Measurements from ENCODE around the gene IL16.

IL16 gene

GRCh38 chr15:81254277-81254915 is 57.7 kb downstream of the IL16 start:
- Histone ChIP-seq H3K4me1 (ENCODE audit: low read depth, poor library complexity, severe bottlenecking) (no peaks in the 10 kb centered on the region), H3K4me2 (no peak overlapping the region), H2AFZ (ENCODE audit: low read depth) (no peak overlapping the region)

GRCh38 chr15:81254916-81255290 is 58.2 kb downstream of the IL16 start:
- Histone ChIP-seq H4K20me1 (ENCODE audit: insufficient read depth) (no peaks in the 10 kb centered on the region), H3K4me1 (ENCODE audit: low read depth, poor library complexity, severe bottlenecking) (no peaks in the 10 kb centered on the region), H2AFZ (ENCODE audit: low read depth) (no peak overlapping the region), H3K4me3 (IDR thresholded peaks at IDR 0.05; ENCODE audit: insufficient read depth, low read depth, low read length) (no peak overlapping the region), H3K36me3 (ENCODE audit: insufficient read depth) (no peaks in the 10 kb centered on the region), H3K4me2 (no peak overlapping the region), H3K27ac (no peak overlapping the region), H3K9ac (no peak overlapping the region), H3K79me2 (ENCODE audit: insufficient read depth, low read depth) (no peaks in the 10 kb centered on the region), H3K27me3 (ENCODE audit: insufficient read depth, low read depth) (no peaks in the 10 kb centered on the region)
- no peak for TF ChIP-seq CTCF (conservative IDR thresholded peaks at IDR 0.05; ENCODE audit: low read depth, low read length)

More at GRCh38 chr15:81254277-81254915, 57.7 kb downstream of the IL16 start:
- H3K9ac ChIP-seq, result no peak overlapping the region
- no peaks in the 10 kb centered on the region for H3K27me3 ChIP-seq (ENCODE audit: insufficient read depth, low read depth)
- no peak overlapping the region for H3K4me3 ChIP-seq (IDR thresholded peaks at IDR 0.05; ENCODE audit: insufficient read depth, low read depth, low read length)
- no peaks in the 10 kb centered on the region for H3K79me2 ChIP-seq (ENCODE audit: insufficient read depth, low read depth)
- H3K27ac ChIP-seq, result no peak overlapping the region
- no peak for TF ChIP-seq CTCF (conservative IDR thresholded peaks at IDR 0.05; ENCODE audit: low read depth, low read length)
- no peaks in the 10 kb centered on the region for H3K36me3 ChIP-seq (ENCODE audit: insufficient read depth)
- H4K20me1 ChIP-seq (ENCODE audit: insufficient read depth), result no peaks in the 10 kb centered on the region

- no peak for TF ChIP-seq CTCF (conservative IDR thresholded peaks at IDR 0.05; ENCODE audit: low read depth, low read length)
- H3K27me3 ChIP-seq (ENCODE audit: insufficient read depth, low read depth), result no peaks in the 10 kb centered on the region
- no peak overlapping the region for H3K4me3 ChIP-seq (IDR thresholded peaks at IDR 0.05; ENCODE audit: insufficient read depth, low read depth, low read length)
- no peak overlapping the region for H3K9ac ChIP-seq
- no peaks in the 10 kb centered on the region for H3K36me3 ChIP-seq (ENCODE audit: insufficient read depth)
- no peak overlapping the region for H3K27ac ChIP-seq
- H3K79me2 ChIP-seq (ENCODE audit: insufficient read depth, low read depth), result no peaks in the 10 kb centered on the region
- no peak overlapping the region for H3K4me2 ChIP-seq
- no peaks in the 10 kb centered on the region for H3K4me1 ChIP-seq (ENCODE audit: low read depth, poor library complexity, severe bottlenecking)
- H2AFZ ChIP-seq (ENCODE audit: low read depth), result no peak overlapping the region
- no peaks in the 10 kb centered on the region for H4K20me1 ChIP-seq (ENCODE audit: insufficient read depth)
Measured at GRCh38 chr15:81255315-81255957, 58.8 kb downstream of the IL16 start.

GRCh38 chr15:81255958-81256320 is 59.3 kb downstream of the IL16 start:
- Histone ChIP-seq H3K4me2 (no peak overlapping the region), H2AFZ (ENCODE audit: low read depth) (no peak overlapping the region), H4K20me1 (ENCODE audit: insufficient read depth) (no peaks in the 10 kb centered on the region), H3K4me1 (ENCODE audit: low read depth, poor library complexity, severe bottlenecking) (no peaks in the 10 kb centered on the region), H3K36me3 (ENCODE audit: insufficient read depth) (no peaks in the 10 kb centered on the region), H3K27ac (no peak overlapping the region), H3K4me3 (IDR thresholded peaks at IDR 0.05; ENCODE audit: insufficient read depth, low read depth, low read length) (no peak overlapping the region), H3K9ac (no peak overlapping the region), H3K27me3 (ENCODE audit: insufficient read depth, low read depth) (no peaks in the 10 kb centered on the region), H3K79me2 (ENCODE audit: insufficient read depth, low read depth) (no peaks in the 10 kb centered on the region)
- TF ChIP-seq CTCF (conservative IDR thresholded peaks at IDR 0.05; ENCODE audit: low read depth, low read length), result no peak
